GM23338 (cell line): ENCODE results near the gene ONECUT3. TPM values are rescaled to one million over a fixed set of nuclear protein-coding genes. Genes with fewer than 3 reads are reported as not detected.

ENCODE experiments used
- ATAC-seq: fragments of 200-7000 bp; cut with Tn5 transposase; 3 replicates; pipeline ENCODE4 v1.9.1; 2020
- DNase-seq: peaks from one replicate; pipeline ENCODE4 v3.0.0-alpha.2; 2015; ENCODE audit warnings: low spot score
- H2AFZ ChIP-seq: fragments of 200-600 bp; sonication (generic); 2 replicates; pipeline ENCODE4 v1.8.0; 2016; ENCODE audit warnings: antibody characterized with exemption, mild to moderate bottlenecking, moderate library complexity
- H3F3A ChIP-seq: fragments of 200-600 bp; sonication (generic); replicated peaks from 2 replicates; pipeline ENCODE4 v1.8.0; 2017; ENCODE audit warnings: antibody characterized with exemption, mixed run types, low read depth
- H3K27ac ChIP-seq: fragments of 200-600 bp; sonication (generic); 2 replicates; pipeline ENCODE4 v1.6.1; 2016; ENCODE audit warnings: low read depth
- H3K27me3 ChIP-seq: fragments of 200-600 bp; sonication (generic); 2 replicates; pipeline ENCODE4 v1.8.0; 2016; ENCODE audit warnings: mild to moderate bottlenecking, mixed run types, moderate library complexity; ENCODE audit not compliant: insufficient read depth
- H3K36me3 ChIP-seq: fragments of 200-600 bp; sonication (generic); 2 replicates; pipeline ENCODE4 v1.8.0; 2016; ENCODE audit warnings: mild to moderate bottlenecking; ENCODE audit not compliant: insufficient read depth
- H3K4me1 ChIP-seq: fragments of 200-600 bp; sonication (generic); 2 replicates; pipeline ENCODE4 v1.8.0; 2016; ENCODE audit warnings: mild to moderate bottlenecking, moderate library complexity; ENCODE audit not compliant: insufficient read depth
- H3K4me2 ChIP-seq: fragments of 200-600 bp; sonication (generic); 2 replicates; pipeline ENCODE4 v1.7.1; 2017; ENCODE audit warnings: mixed run types
- H3K4me3 ChIP-seq: fragments of 200-600 bp; sonication (generic); 2 replicates; pipeline ENCODE4 v1.6.1; 2016; ENCODE audit warnings: mixed run types
- H3K79me2 ChIP-seq: fragments of 200-600 bp; sonication (generic); replicated peaks from 2 replicates; pipeline ENCODE4 v1.8.0; 2017; ENCODE audit warnings: mild to moderate bottlenecking; ENCODE audit not compliant: insufficient read depth
- H3K9me2 ChIP-seq: fragments of 200-600 bp; sonication (generic); 2 replicates; pipeline ENCODE4 v1.8.0; 2017; ENCODE audit not compliant: insufficient read depth
- H4K20me1 ChIP-seq: fragments of 200-600 bp; sonication (generic); replicated peaks from 2 replicates; pipeline ENCODE4 v1.8.0; 2017; ENCODE audit warnings: mild to moderate bottlenecking; ENCODE audit not compliant: insufficient read depth
- H3K27ac Mint-ChIP-seq: 2 replicates; pipeline ENCODE4 v1.8.0; 2020; ENCODE audit warnings: inconsistent platforms, mild to moderate bottlenecking, moderate library complexity, mixed read lengths
- H3K27me3 Mint-ChIP-seq: 3 replicates; pipeline ENCODE4 v1.8.0; 2022; ENCODE audit warnings: low read depth, mild to moderate bottlenecking, moderate library complexity, mixed read lengths, inconsistent platforms; ENCODE audit not compliant: insufficient read depth, poor library complexity
- H3K36me3 Mint-ChIP-seq: 3 replicates; pipeline ENCODE4 v1.8.0; 2021; ENCODE audit warnings: low read depth, mild to moderate bottlenecking, inconsistent platforms, moderate library complexity, mixed read lengths
- H3K4me1 Mint-ChIP-seq: 3 replicates; pipeline ENCODE4 v1.8.0; 2020; ENCODE audit warnings: mild to moderate bottlenecking, inconsistent platforms, mixed read lengths
- H3K4me3 Mint-ChIP-seq: 3 replicates; pipeline ENCODE4 v1.8.0; 2021; ENCODE audit warnings: moderate library complexity, mild to moderate bottlenecking, inconsistent platforms, mixed read lengths
- H3K9me3 Mint-ChIP-seq: 3 replicates; pipeline ENCODE4 v1.8.0; 2020; ENCODE audit warnings: moderate library complexity, mild to moderate bottlenecking, inconsistent platforms, mixed read lengths
- CREB1 ChIP-seq: fragments of 250-450 bp; sonication (Bioruptor Pico); IDR thresholded peaks from 2 replicates; pipeline ENCODE4 v1.5.0; 2020; ENCODE audit warnings: low read depth, mild to moderate bottlenecking, moderate library complexity
- EZH2 ChIP-seq: fragments of 200-600 bp; sonication (generic); IDR thresholded peaks from one replicate; pipeline ENCODE4 v1.8.0; 2017; ENCODE audit warnings: antibody characterized with exemption, mild to moderate bottlenecking, low read depth; ENCODE audit not compliant: unreplicated experiment
- EZH2phosphoT487 ChIP-seq: fragments of 200-600 bp; sonication (generic); IDR thresholded peaks from one replicate; pipeline ENCODE4 v1.8.1; 2018; ENCODE audit warnings: antibody characterized with exemption; ENCODE audit not compliant: unreplicated experiment
- JUNB ChIP-seq: IDR thresholded peaks from one replicate; pipeline ENCODE4 v1.6.1; 2016; ENCODE audit warnings: antibody characterized with exemption; ENCODE audit not compliant: unreplicated experiment
- NANOG ChIP-seq: IDR thresholded peaks from 2 replicates; pipeline ENCODE4 v1.6.1; 2016; ENCODE audit warnings: antibody characterized with exemption, borderline replicate concordance
- ZNF331 ChIP-seq: fragments of 250-450 bp; sonication (Bioruptor Pico); IDR thresholded peaks from 2 replicates; pipeline ENCODE4 v1.5.0; 2020; ENCODE audit warnings: low read depth, mild to moderate bottlenecking, moderate library complexity
- polyA plus RNA-seq: library from polyadenylated mRNA; unstranded; fragments of >200 nt; fragmentation: Nextera tagmentation; extraction: Ambion mirVana; gene quantifications from 2 replicates; pipeline ENCODE4 v1.2.1, GENCODE V29; 2016
- total RNA-seq: library from RNA; depleted of rRNA; stranded (reverse); fragments of >200 nt; shearing (Covaris generic); gene quantifications from 2 replicates; pipeline ENCODE4 v1.2.3, GENCODE V29; 2014
- TF ChIP-seq, protein P1 (sequence below): fragments of 250-450 bp; sonication (Bioruptor Pico); IDR thresholded peaks from 2 replicates; pipeline ENCODE4 v1.5.0; 2020; ENCODE audit warnings: mild to moderate bottlenecking, moderate library complexity
- TF ChIP-seq, protein P2 (sequence below), 2 experiments: fragments of 200-600 bp in 1 of 2; sonication (generic) in 1 of 2; conservative IDR thresholded peaks; 2 replicates each; pipeline versions ENCODE4 v1.5.1 to v1.6.1; 2016 to 2017; ENCODE audit warnings: antibody characterized with exemption in 2 of 2, low read depth in 2 of 2, mild to moderate bottlenecking in 2 of 2, moderate library complexity in 1 of 2
- TF ChIP-seq, protein P3 (sequence below): IDR thresholded peaks from 2 replicates; pipeline ENCODE4 v1.6.1; 2016; ENCODE audit warnings: antibody characterized with exemption

The ONECUT3 gene
- total and polyA plus RNA-seq, 2 experiments from 2014 or later: not detected

DNA sequence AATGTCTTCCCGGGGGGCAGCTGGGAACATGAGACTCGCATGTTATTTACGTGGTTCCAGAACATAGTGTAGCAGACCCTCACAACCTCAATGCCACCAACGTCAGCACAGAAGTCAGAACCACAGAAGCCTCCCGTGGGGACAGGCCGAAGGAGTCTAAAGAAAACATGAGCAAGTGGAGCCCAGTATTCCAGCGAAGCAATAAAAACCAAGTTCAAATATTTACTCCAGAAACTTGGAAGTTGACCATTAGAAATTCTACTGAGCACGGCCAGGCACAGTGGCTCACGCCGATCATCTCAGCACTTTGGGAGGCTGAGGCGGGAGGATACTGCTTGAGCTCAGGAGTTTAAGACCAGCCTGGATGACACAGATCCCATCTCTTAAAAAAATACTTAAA lies 76.7 kb downstream of the ONECUT3 start (continued):
- TF ChIP-seq JUNB: no peak
- TF ChIP-seq, protein P1, sequence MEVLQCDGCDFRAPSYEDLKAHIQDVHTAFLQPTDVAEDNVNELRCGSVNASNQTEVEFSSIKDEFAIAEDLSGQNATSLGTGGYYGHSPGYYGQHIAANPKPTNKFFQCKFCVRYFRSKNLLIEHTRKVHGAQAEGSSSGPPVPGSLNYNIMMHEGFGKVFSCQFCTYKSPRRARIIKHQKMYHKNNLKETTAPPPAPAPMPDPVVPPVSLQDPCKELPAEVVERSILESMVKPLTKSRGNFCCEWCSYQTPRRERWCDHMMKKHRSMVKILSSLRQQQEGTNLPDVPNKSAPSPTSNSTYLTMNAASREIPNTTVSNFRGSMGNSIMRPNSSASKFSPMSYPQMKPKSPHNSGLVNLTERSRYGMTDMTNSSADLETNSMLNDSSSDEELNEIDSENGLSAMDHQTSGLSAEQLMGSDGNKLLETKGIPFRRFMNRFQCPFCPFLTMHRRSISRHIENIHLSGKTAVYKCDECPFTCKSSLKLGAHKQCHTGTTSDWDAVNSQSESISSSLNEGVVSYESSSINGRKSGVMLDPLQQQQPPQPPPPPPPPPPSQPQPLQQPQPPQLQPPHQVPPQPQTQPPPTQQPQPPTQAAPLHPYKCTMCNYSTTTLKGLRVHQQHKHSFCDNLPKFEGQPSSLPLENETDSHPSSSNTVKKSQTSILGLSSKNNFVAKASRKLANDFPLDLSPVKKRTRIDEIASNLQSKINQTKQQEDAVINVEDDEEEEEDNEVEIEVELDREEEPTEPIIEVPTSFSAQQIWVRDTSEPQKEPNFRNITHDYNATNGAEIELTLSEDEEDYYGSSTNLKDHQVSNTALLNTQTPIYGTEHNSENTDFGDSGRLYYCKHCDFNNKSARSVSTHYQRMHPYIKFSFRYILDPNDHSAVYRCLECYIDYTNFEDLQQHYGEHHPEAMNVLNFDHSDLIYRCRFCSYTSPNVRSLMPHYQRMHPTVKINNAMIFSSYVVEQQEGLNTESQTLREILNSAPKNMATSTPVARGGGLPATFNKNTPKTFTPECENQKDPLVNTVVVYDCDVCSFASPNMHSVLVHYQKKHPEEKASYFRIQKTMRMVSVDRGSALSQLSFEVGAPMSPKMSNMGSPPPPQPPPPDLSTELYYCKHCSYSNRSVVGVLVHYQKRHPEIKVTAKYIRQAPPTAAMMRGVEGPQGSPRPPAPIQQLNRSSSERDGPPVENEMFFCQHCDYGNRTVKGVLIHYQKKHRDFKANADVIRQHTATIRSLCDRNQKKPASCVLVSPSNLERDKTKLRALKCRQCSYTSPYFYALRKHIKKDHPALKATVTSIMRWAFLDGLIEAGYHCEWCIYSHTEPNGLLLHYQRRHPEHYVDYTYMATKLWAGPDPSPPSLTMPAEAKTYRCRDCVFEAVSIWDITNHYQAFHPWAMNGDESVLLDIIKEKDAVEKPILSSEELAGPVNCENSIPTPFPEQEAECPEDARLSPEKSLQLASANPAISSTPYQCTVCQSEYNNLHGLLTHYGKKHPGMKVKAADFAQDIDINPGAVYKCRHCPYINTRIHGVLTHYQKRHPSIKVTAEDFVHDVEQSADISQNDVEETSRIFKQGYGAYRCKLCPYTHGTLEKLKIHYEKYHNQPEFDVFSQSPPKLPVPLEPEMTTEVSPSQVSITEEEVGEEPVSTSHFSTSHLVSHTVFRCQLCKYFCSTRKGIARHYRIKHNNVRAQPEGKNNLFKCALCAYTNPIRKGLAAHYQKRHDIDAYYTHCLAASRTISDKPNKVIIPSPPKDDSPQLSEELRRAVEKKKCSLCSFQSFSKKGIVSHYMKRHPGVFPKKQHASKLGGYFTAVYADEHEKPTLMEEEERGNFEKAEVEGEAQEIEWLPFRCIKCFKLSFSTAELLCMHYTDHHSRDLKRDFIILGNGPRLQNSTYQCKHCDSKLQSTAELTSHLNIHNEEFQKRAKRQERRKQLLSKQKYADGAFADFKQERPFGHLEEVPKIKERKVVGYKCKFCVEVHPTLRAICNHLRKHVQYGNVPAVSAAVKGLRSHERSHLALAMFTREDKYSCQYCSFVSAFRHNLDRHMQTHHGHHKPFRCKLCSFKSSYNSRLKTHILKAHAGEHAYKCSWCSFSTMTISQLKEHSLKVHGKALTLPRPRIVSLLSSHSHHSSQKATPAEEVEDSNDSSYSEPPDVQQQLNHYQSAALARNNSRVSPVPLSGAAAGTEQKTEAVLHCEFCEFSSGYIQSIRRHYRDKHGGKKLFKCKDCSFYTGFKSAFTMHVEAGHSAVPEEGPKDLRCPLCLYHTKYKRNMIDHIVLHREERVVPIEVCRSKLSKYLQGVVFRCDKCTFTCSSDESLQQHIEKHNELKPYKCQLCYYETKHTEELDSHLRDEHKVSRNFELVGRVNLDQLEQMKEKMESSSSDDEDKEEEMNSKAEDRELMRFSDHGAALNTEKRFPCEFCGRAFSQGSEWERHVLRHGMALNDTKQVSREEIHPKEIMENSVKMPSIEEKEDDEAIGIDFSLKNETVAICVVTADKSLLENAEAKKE: no peak

DNA sequence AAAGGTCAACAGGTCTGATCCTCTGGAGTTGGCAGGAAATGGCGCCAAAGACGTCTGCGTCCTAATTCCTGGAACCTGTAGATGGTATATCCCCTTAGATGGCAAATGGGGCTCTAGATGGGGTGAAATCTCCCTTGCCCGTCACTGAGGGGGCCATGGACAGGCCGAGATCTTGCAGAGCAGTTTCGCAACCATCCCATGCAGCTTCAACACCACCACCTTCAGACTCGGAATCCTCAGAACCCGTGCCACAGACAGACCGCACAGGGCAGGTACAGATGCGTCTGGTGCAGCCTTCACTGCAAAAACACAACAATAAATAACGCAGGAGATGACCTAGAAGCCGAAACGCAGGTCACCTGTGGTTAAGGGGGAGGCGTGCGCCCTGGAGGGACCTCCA lies 77.3 kb downstream of the ONECUT3 start:
- ATAC-seq: no peak
- H3K27me3 ChIP-seq: no peaks in the 10 kb centered on the region
- H4K20me1 ChIP-seq: peaks cover 12% of the 10 kb centered on the region
- Mint-ChIP-seq H3K27me3 (peaks cover 10% of the 10 kb centered on the region), H3K36me3 (peaks cover 8% of the 10 kb centered on the region; the same call in 2 of the 3 replicates), H3K4me1 (peaks cover 6% of the 10 kb centered on the region; the same call in 2 of the 3 replicates), H3K4me3 (no peak overlapping the region), H3K27ac (no peak overlapping the region), H3K9me3 (no peaks in the 10 kb centered on the region)
- DNase-seq: no peak
- H3K27ac ChIP-seq: no peak overlapping the region
- no peak overlapping the region for H2AFZ ChIP-seq
- H3K79me2 ChIP-seq: peaks cover 31% of the 10 kb centered on the region
- H3K4me2 ChIP-seq: no peak overlapping the region
- 0 out of 2 replicates have a peak, but pooled peaks cover 4% of the 10 kb centered on the region for H3F3A ChIP-seq
- no peak overlapping the region for H3K4me3 ChIP-seq
- no peaks in the 10 kb centered on the region for H3K9me2 ChIP-seq
- no peaks in the 10 kb centered on the region for H3K4me1 ChIP-seq
- no peaks in the 10 kb centered on the region for H3K36me3 ChIP-seq
- TF ChIP-seq ZNF331 (no peak), EZH2phosphoT487 (no peak), EZH2 (no peak), NANOG (no peak), CREB1 (no peak)
- TF ChIP-seq, protein P2, sequence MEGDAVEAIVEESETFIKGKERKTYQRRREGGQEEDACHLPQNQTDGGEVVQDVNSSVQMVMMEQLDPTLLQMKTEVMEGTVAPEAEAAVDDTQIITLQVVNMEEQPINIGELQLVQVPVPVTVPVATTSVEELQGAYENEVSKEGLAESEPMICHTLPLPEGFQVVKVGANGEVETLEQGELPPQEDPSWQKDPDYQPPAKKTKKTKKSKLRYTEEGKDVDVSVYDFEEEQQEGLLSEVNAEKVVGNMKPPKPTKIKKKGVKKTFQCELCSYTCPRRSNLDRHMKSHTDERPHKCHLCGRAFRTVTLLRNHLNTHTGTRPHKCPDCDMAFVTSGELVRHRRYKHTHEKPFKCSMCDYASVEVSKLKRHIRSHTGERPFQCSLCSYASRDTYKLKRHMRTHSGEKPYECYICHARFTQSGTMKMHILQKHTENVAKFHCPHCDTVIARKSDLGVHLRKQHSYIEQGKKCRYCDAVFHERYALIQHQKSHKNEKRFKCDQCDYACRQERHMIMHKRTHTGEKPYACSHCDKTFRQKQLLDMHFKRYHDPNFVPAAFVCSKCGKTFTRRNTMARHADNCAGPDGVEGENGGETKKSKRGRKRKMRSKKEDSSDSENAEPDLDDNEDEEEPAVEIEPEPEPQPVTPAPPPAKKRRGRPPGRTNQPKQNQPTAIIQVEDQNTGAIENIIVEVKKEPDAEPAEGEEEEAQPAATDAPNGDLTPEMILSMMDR (conservative IDR thresholded peaks at IDR 0.05; ENCODE audit: low read depth in 2 of 2): no peak
- TF ChIP-seq, protein P3, sequence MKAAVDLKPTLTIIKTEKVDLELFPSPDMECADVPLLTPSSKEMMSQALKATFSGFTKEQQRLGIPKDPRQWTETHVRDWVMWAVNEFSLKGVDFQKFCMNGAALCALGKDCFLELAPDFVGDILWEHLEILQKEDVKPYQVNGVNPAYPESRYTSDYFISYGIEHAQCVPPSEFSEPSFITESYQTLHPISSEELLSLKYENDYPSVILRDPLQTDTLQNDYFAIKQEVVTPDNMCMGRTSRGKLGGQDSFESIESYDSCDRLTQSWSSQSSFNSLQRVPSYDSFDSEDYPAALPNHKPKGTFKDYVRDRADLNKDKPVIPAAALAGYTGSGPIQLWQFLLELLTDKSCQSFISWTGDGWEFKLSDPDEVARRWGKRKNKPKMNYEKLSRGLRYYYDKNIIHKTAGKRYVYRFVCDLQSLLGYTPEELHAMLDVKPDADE: no peak
